MM.1S (cell line): ENCODE results near the gene AKAP1.

Experiments
- CTCF ChIP-seq: fragments of 300-600 bp; sonication (generic); IDR thresholded peaks from 2 replicates; pipeline ENCODE4 v1.5.1; 2016; ENCODE audit warnings: antibody characterized with exemption, low read length, mixed read lengths
- EZH2phosphoT487 ChIP-seq: fragments of 300-600 bp; sonication (generic); IDR thresholded peaks from 2 replicates; pipeline ENCODE4 v1.6.1; 2018; ENCODE audit warnings: antibody characterized with exemption, low read length

DNA sequence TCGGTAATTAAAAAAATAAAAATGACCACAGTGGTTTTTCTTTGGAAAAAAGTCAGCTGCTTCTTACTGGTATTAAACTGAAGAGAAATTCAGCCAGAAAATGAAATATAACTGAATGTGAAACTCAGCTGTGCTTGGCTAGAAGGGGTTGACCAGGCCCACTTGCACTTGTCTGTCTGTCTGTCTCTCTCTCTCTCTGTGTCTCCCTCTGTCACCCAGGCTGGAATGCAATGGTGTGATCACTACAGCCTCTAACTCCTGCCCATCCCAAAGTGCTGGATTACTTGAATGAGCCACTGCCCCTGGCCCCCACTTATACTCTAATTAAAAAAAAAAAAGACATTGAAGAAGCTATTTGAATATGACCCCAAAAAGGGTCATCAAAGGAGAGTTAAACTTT is 17.3 kb upstream of the AKAP1 start:
- TF ChIP-seq CTCF (no peak), EZH2phosphoT487 (no peak)
